T-helper 2 cell treated with Interferon-gamma antibody and Interleukin-4, amounts not matched to agents 5 μg/mL and 100 μg/mL, for 36 hours (primary cell): ENCODE data around the gene KRTAP21-2.

Experiments used
- DNase-seq: peaks from one replicate; pipeline ENCODE4 v3.0.0; 2021; ENCODE audit warnings: low spot score
- H3K27ac Mint-ChIP-seq: one replicate; pipeline ENCODE4 v1.8.0; 2021; ENCODE audit warnings: mild to moderate bottlenecking, mixed read lengths
- H3K27me3 Mint-ChIP-seq: one replicate; pipeline ENCODE4 v1.8.0; 2021; ENCODE audit warnings: low read depth, mixed read lengths
- H3K36me3 Mint-ChIP-seq: one replicate; pipeline ENCODE4 v1.8.0; 2021; ENCODE audit warnings: low read depth, mixed read lengths
- H3K4me1 Mint-ChIP-seq: one replicate; pipeline ENCODE4 v1.8.0; 2021; ENCODE audit warnings: low read depth, mixed read lengths
- H3K4me3 Mint-ChIP-seq: one replicate; pipeline ENCODE4 v1.8.0; 2022; ENCODE audit warnings: mild to moderate bottlenecking, moderate library complexity, mixed read lengths
- H3K9me3 Mint-ChIP-seq: one replicate; pipeline ENCODE4 v1.8.0; 2021; ENCODE audit warnings: mixed read lengths

The KRTAP21-2 gene

DNA sequence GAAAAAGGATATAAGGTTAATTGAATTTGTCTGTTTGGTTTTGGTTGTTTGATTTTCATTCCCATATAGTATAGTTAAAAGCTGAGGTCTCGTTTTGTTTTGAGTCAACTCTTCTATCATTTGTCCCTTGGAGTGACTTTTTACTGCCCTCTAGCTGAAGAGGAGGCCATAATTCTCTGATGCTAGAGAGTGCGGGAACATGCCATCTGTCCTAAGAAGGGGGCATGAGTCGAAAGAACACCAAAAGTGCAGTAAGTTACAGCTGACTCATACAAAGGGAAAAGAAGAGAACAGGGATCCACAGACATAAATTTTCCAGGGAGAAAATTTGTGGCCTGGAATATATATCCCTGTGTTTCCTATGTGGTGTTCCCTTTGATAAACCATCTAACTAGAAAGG lies 32.6 kb downstream of the KRTAP21-2 start:
- no peak for DNase-seq
- Mint-ChIP-seq H3K9me3 (peaks cover 31% of the 10 kb centered on the region), H3K36me3 (peaks cover 31% of the 10 kb centered on the region), H3K4me1 (peaks cover 22% of the 10 kb centered on the region), H3K4me3 (no peak overlapping the region), H3K27me3 (no peaks in the 10 kb centered on the region), H3K27ac (no peak overlapping the region)

DNA sequence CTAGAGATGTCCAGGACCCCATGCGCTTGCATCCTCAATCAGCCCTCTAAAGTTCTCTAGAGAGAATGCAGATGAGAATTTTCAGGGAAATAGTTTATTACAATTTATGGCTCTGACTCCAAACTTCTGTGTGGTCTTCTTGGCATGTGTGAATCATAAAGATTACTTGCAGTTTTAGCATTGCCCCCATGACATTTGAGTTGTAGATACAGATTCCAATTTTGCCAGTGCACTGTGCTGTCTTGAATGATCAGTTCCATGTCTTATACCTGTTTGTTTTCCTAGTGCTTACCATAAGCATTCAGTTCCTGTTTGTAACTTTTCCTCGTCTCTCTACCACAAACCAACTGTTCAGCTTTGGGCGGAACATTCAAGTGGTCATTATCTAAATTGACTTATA lies 33.3 kb downstream of the KRTAP21-2 start:
- Mint-ChIP-seq H3K36me3 (peaks cover 27% of the 10 kb centered on the region), H3K9me3 (peaks cover 27% of the 10 kb centered on the region), H3K4me1 (peaks cover 15% of the 10 kb centered on the region), H3K4me3 (no peak overlapping the region), H3K27ac (no peak overlapping the region), H3K27me3 (no peaks in the 10 kb centered on the region)
- no peak for DNase-seq

DNA sequence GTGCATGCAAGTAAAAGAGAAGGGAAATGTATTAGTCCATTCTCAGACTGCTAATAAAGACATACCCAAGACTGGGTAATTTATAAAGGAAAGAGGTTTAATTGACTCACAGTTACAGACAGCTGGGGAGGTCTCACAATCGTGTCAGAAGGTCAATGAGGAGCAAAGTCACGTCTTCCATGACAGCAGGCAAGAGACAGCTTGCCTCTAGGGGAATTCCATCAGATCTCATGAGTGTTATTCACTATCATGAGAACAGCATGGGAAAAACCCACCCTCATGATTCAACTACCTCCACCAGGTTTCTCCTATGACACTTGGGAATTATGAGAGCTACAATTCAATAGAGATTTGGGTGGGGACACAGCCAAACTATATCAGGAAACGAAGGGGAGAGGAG lies 36.6 kb downstream of the KRTAP21-2 start:
- H3K27ac Mint-ChIP-seq, result no peak overlapping the region
- no peak overlapping the region for H3K4me3 Mint-ChIP-seq
- peaks cover 2% of the 10 kb centered on the region for H3K4me1 Mint-ChIP-seq
- peaks cover 28% of the 10 kb centered on the region for H3K9me3 Mint-ChIP-seq
- peak; percentile 45 for DNase-seq
- peaks cover 24% of the 10 kb centered on the region for H3K36me3 Mint-ChIP-seq
- H3K27me3 Mint-ChIP-seq, result no peaks in the 10 kb centered on the region

DNA sequence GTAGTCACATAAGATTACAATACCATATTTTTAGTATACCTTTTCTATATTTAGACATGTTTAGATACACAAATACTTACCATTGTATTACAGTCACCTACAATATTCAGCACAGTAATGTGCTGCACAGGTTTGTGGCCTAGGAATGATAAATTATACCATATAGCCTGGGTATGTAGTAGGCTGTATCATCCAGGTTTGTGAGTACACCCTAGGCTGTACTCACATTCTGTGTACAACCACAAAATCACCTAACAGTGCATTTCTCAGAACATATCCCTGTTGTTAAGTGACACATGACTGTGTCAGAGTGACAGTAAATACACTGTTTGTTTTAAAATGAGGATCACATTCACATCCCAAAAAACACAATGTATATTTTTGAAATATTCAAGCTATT lies 39.6 kb downstream of the KRTAP21-2 start:
- peaks cover 3% of the 10 kb centered on the region for H3K27me3 Mint-ChIP-seq
- peaks cover 2% of the 10 kb centered on the region for H3K4me1 Mint-ChIP-seq
- peaks cover 10% of the 10 kb centered on the region for H3K36me3 Mint-ChIP-seq
- peaks cover 23% of the 10 kb centered on the region for H3K9me3 Mint-ChIP-seq
- H3K4me3 Mint-ChIP-seq, result no peak overlapping the region
- H3K27ac Mint-ChIP-seq, result no peak overlapping the region
- DNase-seq, result no peak
